H9 (cell line): ENCODE measurements around the gene CDKN2D. TPM values are rescaled to one million over a fixed set of nuclear protein-coding genes. Genes with fewer than 3 reads are reported as not detected.
"Not testable (repeated sequence)": the region's sequence is repeated elsewhere in the genome, so short reads cannot be mapped to it uniquely, and the experiment has no call there.

Experiments
- DNase-seq: peaks from one replicate; pipeline ENCODE4 v3.0.0-alpha.2; 2017
- H2AFZ ChIP-seq: one replicate; pipeline ENCODE4 v1.6.1; 2013; ENCODE audit warnings: mild to moderate bottlenecking, low read length, control low read depth, moderate library complexity
- H2AK5ac ChIP-seq: 2 replicates; pipeline ENCODE4 v1.6.1; 2013; ENCODE audit warnings: low read length, control low read depth, mixed read lengths; ENCODE audit not compliant: insufficient read length
- H2BK120ac ChIP-seq: one replicate; pipeline ENCODE4 v1.6.1; 2013; ENCODE audit warnings: low read depth, mild to moderate bottlenecking, low read length, control low read depth, inconsistent platforms; ENCODE audit not compliant: poor library complexity, severe bottlenecking
- H2BK12ac ChIP-seq: 2 replicates; pipeline ENCODE4 v1.6.1; 2013; ENCODE audit warnings: low read length, control low read depth, mixed read lengths, low read depth; ENCODE audit not compliant: insufficient read length
- H2BK15ac ChIP-seq: 2 replicates; pipeline ENCODE4 v1.6.1; 2013; ENCODE audit warnings: low read depth, low read length, control low read depth
- H2BK20ac ChIP-seq: one replicate; pipeline ENCODE4 v1.6.1; 2013; ENCODE audit warnings: low read depth, mild to moderate bottlenecking, low read length, control low read depth, inconsistent platforms; ENCODE audit not compliant: poor library complexity, severe bottlenecking
- H2BK5ac ChIP-seq: 2 replicates; pipeline ENCODE4 v1.6.1; 2013; ENCODE audit warnings: low read length, control low read depth, mixed read lengths; ENCODE audit not compliant: insufficient read length
- H3K14ac ChIP-seq: 2 replicates; pipeline ENCODE4 v1.6.1; 2013; ENCODE audit warnings: low read length, control low read depth; ENCODE audit not compliant: insufficient read depth
- H3K18ac ChIP-seq: 2 replicates; pipeline ENCODE4 v1.6.1; 2013; ENCODE audit warnings: low read depth, mild to moderate bottlenecking, mixed read lengths, low read length, control low read depth; ENCODE audit not compliant: insufficient read length
- H3K23ac ChIP-seq: 2 replicates; pipeline ENCODE4 v1.6.1; 2013; ENCODE audit warnings: low read length, control low read depth, mixed read lengths, low read depth; ENCODE audit not compliant: insufficient read length
- H3K23me2 ChIP-seq: 2 replicates; pipeline ENCODE4 v1.6.1; 2013; ENCODE audit warnings: low read depth, mild to moderate bottlenecking, mixed read lengths, low read length, control low read depth; ENCODE audit not compliant: insufficient read length, poor library complexity, severe bottlenecking
- H3K27ac ChIP-seq: 2 replicates; pipeline ENCODE4 v1.5.1; 2013; ENCODE audit warnings: low read length, control low read depth, mixed read lengths, low read depth; ENCODE audit not compliant: insufficient read length
- H3K27me3 ChIP-seq: 2 replicates; pipeline ENCODE4 v1.6.1; 2013; ENCODE audit warnings: low read length, control low read depth, inconsistent platforms; ENCODE audit not compliant: insufficient read depth
- H3K4ac ChIP-seq: 2 replicates; pipeline ENCODE4 v1.6.1; 2013; ENCODE audit warnings: low read depth, mild to moderate bottlenecking, control low read depth, inconsistent platforms, low read length, moderate library complexity
- H3K4me1 ChIP-seq: 2 replicates; pipeline ENCODE4 v1.6.1; 2013; ENCODE audit warnings: low read length, control low read depth, inconsistent platforms; ENCODE audit not compliant: insufficient read depth
- H3K4me2 ChIP-seq: 2 replicates; pipeline ENCODE4 v1.6.1; 2013; ENCODE audit warnings: low read length, control low read depth, mixed read lengths; ENCODE audit not compliant: insufficient read length, insufficient read depth
- H3K56ac ChIP-seq: 2 replicates; pipeline ENCODE4 v1.6.1; 2013; ENCODE audit warnings: low read depth, mild to moderate bottlenecking, mixed read lengths, low read length, control low read depth; ENCODE audit not compliant: insufficient read length
- H3K79me1 ChIP-seq: 2 replicates; pipeline ENCODE4 v1.6.1; 2013; ENCODE audit warnings: low read depth, mild to moderate bottlenecking, moderate library complexity, low read length, control low read depth, inconsistent platforms; ENCODE audit not compliant: insufficient read depth, poor library complexity, severe bottlenecking
- H3K79me2 ChIP-seq: 2 replicates; pipeline ENCODE4 v1.6.1; 2013; ENCODE audit warnings: low read length, control low read depth, inconsistent platforms; ENCODE audit not compliant: insufficient read depth
- H3K9ac ChIP-seq: 2 replicates; pipeline ENCODE4 v1.6.1; 2013; ENCODE audit warnings: low read length, control low read depth, mixed read lengths; ENCODE audit not compliant: insufficient read length; ENCODE audit errors: extremely low read depth
- H3K9me3 ChIP-seq: one replicate; pipeline ENCODE4 v1.6.1; 2013; ENCODE audit warnings: low read depth, low read length, inconsistent platforms; ENCODE audit not compliant: control insufficient read depth
- H3T11ph ChIP-seq: one replicate; pipeline ENCODE4 v1.6.1; 2013; ENCODE audit warnings: mild to moderate bottlenecking, low read length, control low read depth, inconsistent platforms
- H4K20me1 ChIP-seq: one replicate; pipeline ENCODE4 v1.6.1; 2013; ENCODE audit not compliant: control insufficient read depth, insufficient read length, insufficient read depth
- H4K5ac ChIP-seq: 2 replicates; pipeline ENCODE4 v1.6.1; 2013; ENCODE audit warnings: low read depth, mild to moderate bottlenecking, mixed read lengths, low read length, control low read depth; ENCODE audit not compliant: insufficient read length
- H4K8ac ChIP-seq: replicated peaks from 2 replicates; pipeline ENCODE4 v1.6.1; 2013; ENCODE audit warnings: low read length, control low read depth, mixed read lengths, low read depth; ENCODE audit not compliant: insufficient read length
- H4K91ac ChIP-seq: 2 replicates; pipeline ENCODE4 v1.6.1; 2013; ENCODE audit warnings: low read depth, mild to moderate bottlenecking, moderate library complexity, mixed read lengths, low read length, control low read depth; ENCODE audit not compliant: insufficient read length
- H3K27ac Mint-ChIP-seq, 3 experiments: 2 replicates in 2 of 3; 3 replicates in 1 of 3; pipeline ENCODE4 v1.8.0; 2020 to 2021; ENCODE audit warnings: mixed read lengths in 3 of 3, mild to moderate bottlenecking in 1 of 3, moderate library complexity in 1 of 3
- H3K27me3 Mint-ChIP-seq: 2 replicates; pipeline ENCODE4 v1.8.0; 2021; ENCODE audit warnings: low read depth, mild to moderate bottlenecking, moderate library complexity, mixed read lengths
- H3K36me3 Mint-ChIP-seq, 3 experiments: 2 replicates in 2 of 3; 3 replicates in 1 of 3; pipeline ENCODE4 v1.8.0; 2020 to 2021; ENCODE audit warnings: low read depth in 3 of 3, mixed read lengths in 3 of 3; ENCODE audit not compliant: insufficient read depth in 1 of 3
- H3K4me1 Mint-ChIP-seq, 2 experiments: 2 replicates each; pipeline ENCODE4 v1.8.0; 2020; ENCODE audit warnings: mixed read lengths in 2 of 2
- H3K4me3 Mint-ChIP-seq, 2 experiments: 2 replicates in 1 of 2; 3 replicates in 1 of 2; pipeline ENCODE4 v1.8.0; 2020 to 2021; ENCODE audit warnings: mild to moderate bottlenecking in 2 of 2, mixed read lengths in 2 of 2, moderate library complexity in 1 of 2
- H3K9me3 Mint-ChIP-seq, 2 experiments: 2 replicates in 1 of 2; 3 replicates in 1 of 2; pipeline ENCODE4 v1.8.0; 2020; ENCODE audit warnings: mild to moderate bottlenecking in 2 of 2, mixed read lengths in 2 of 2, moderate library complexity in 1 of 2
- WGBS: extraction: QIAGEN DNeasy Blood & Tissue Kit; methylation state at CpG from one replicate; pipeline ENCODE4 v1.1.7; 2013; ENCODE audit warnings: missing lambda C conversion rate, low lambda C conversion rate, mixed read lengths; ENCODE audit not compliant: insufficient read length; ENCODE audit errors: extremely low coverage; 5-methylcytosine and 5-hydroxymethylcytosine counted together
- total RNA-seq: library from RNA; stranded (reverse); gene quantifications from 2 replicates; pipeline ENCODE4 v1.2.1, GENCODE V29; 2021
- TF ChIP-seq, protein P1 (sequence below): fragments of 200-600 bp; sonication (generic); conservative IDR thresholded peaks from 3 replicates; pipeline ENCODE4 v1.8.0; 2021; ENCODE audit warnings: antibody characterized with exemption, mild to moderate bottlenecking

The CDKN2D gene
- total RNA-seq, 1 experiment from 2014 or later = 2.8 TPM

DNA sequence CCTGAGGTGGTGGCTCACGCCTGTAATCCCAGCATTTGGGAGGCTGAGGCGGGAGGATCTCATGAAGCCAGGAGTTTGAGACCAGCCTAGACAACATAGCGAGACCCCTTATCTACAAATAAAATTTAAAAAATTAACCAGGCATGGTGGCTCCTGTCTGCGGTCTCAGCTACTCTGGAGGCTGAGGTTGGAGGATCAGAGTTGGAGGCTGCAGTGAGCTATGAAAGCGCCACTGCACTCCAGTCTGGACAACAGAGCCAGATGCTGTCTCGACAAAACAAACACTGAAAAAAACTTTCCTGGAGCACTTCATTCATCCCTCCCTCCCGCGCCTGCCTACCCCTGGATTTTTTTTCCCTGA lies 25.7 kb downstream of the CDKN2D start:
- Histone ChIP-seq H3K27ac (no peak overlapping the region), H3K27me3 (no peaks in the 10 kb centered on the region), H3K18ac (no peak overlapping the region), H4K91ac (no peak overlapping the region), H3K9me3 (no peaks in the 10 kb centered on the region), H3K23me2 (no peaks in the 10 kb centered on the region), H3K23ac (no peak overlapping the region), H2BK15ac (no peak overlapping the region), H3K9ac (no peak overlapping the region), H3K14ac (no peak overlapping the region), H2BK120ac (no peak overlapping the region), H4K5ac (no peak overlapping the region), H4K8ac (no peak overlapping the region), H2BK5ac (no peak overlapping the region), H3K56ac (no peak overlapping the region), H3K79me2 (no peaks in the 10 kb centered on the region), H2AFZ (no peak overlapping the region), H3K4me1 (no peaks in the 10 kb centered on the region), H3K4me2 (peak overlapping the region; percentile 53), H3K79me1 (no peaks in the 10 kb centered on the region), H2AK5ac (no peak overlapping the region), H4K20me1 (no peaks in the 10 kb centered on the region), H3K4ac (no peak overlapping the region), H2BK20ac (no peak overlapping the region), H2BK12ac (no peak overlapping the region), H3T11ph (no peak overlapping the region)
- WGBS = no CpG with 5 or more reads among the region's 8 CpGs
- Mint-ChIP-seq H3K9me3 (no peaks in the 10 kb centered on the region), H3K36me3 (peaks cover 0 to 9% (median 8%) of the 10 kb centered on the region in 3 experiments; a peak in 3 of 7 replicates), H3K4me3 (peak overlapping the region; percentile 69 to 86), H3K4me1 (peaks cover 4 to 12% of the 10 kb centered on the region in 2 experiments), H3K27me3 (peaks cover 8% of the 10 kb centered on the region), H3K27ac (peak overlapping the region in 2 of 3 experiments; percentile 74 to 95; a peak in 4 of 7 replicates)
- no peak for DNase-seq
- TF ChIP-seq, protein P1, sequence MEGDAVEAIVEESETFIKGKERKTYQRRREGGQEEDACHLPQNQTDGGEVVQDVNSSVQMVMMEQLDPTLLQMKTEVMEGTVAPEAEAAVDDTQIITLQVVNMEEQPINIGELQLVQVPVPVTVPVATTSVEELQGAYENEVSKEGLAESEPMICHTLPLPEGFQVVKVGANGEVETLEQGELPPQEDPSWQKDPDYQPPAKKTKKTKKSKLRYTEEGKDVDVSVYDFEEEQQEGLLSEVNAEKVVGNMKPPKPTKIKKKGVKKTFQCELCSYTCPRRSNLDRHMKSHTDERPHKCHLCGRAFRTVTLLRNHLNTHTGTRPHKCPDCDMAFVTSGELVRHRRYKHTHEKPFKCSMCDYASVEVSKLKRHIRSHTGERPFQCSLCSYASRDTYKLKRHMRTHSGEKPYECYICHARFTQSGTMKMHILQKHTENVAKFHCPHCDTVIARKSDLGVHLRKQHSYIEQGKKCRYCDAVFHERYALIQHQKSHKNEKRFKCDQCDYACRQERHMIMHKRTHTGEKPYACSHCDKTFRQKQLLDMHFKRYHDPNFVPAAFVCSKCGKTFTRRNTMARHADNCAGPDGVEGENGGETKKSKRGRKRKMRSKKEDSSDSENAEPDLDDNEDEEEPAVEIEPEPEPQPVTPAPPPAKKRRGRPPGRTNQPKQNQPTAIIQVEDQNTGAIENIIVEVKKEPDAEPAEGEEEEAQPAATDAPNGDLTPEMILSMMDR = no peak

DNA sequence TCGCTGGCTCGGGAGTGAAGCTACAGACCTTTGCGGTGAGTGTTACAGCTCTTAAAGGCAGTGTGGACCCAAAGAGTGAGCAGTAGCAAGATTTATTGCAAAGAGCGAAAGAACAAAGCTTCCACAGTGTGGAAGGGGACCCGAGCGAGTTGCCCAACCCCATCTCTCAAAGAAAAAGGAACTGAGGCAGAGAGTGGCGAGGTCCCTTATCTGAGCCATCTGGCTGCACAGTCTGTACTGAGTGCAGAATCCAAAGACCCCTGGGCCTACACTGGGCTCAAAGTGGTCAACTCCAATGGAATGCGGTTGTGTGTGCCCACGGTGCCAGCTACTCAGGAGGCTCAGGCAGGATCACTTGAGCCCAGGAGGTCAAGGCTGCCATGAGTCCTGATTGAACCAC lies 29.8 kb downstream of the CDKN2D start:
- not testable (repeated sequence) for H2BK12ac ChIP-seq, H2AK5ac ChIP-seq, DNase-seq, H3K4me2 ChIP-seq, H4K8ac ChIP-seq, H2AFZ ChIP-seq, H2BK20ac ChIP-seq, H3K14ac ChIP-seq, H3K36me3 Mint-ChIP-seq, H3K4me3 Mint-ChIP-seq, H3K4ac ChIP-seq, H3K27me3 ChIP-seq, H2BK15ac ChIP-seq, H3K27ac Mint-ChIP-seq, H4K20me1 ChIP-seq, H3K79me2 ChIP-seq, H2BK120ac ChIP-seq, H3K9me3 Mint-ChIP-seq, H3K23ac ChIP-seq, H4K5ac ChIP-seq, H3K79me1 ChIP-seq, H3K4me1 Mint-ChIP-seq, H3K56ac ChIP-seq, H2BK5ac ChIP-seq, H3K9me3 ChIP-seq, H3K23me2 ChIP-seq, H3K4me1 ChIP-seq, H3K9ac ChIP-seq, H3T11ph ChIP-seq, H3K27ac ChIP-seq, H3K18ac ChIP-seq, H4K91ac ChIP-seq
- WGBS = no CpG with 5 or more reads among the region's 9 CpGs
- peaks cover 15% of the 10 kb centered on the region for H3K27me3 Mint-ChIP-seq
